Measurements from ENCODE around the gene SERPINA4.

SERPINA4 gene

GRCh38 chr14:94560751-94561655 lies at the start of gene SERPINA4:
Gene SERPINA4, plus strand, starts transcription at chr14:94561442. Its CDS starts 2,041 bp downstream, at chr14:94563483.
- DNase-seq, result no peak

- no peak for DNase-seq
These were observed 46.9 kb upstream of the SERPINA4 start for GRCh38 chr14:94514351-94514750.

- no peak for DNase-seq
These were observed 45.8 kb upstream of the SERPINA4 start for GRCh38 chr14:94515426-94515825.

- no peak for DNase-seq
These were observed 45.4 kb upstream of the SERPINA4 start for GRCh38 chr14:94515856-94516255.

- no peak for DNase-seq
These were observed 44.0 kb upstream of the SERPINA4 start for GRCh38 chr14:94517248-94517640.

GRCh38 chr14:94517641-94518257 lies 43.5 kb upstream of the SERPINA4 start:
- DNase-seq, result no peak

GRCh38 chr14:94521375-94522114 lies 39.7 kb upstream of the SERPINA4 start:
- DNase-seq, result no peak

- DNase-seq, result no peak
These were observed 39.0 kb upstream of the SERPINA4 start for GRCh38 chr14:94522115-94522724.

- DNase-seq, result no peak
These were observed 38.0 kb upstream of the SERPINA4 start for GRCh38 chr14:94523265-94523664.

- DNase-seq, result no peak
These were observed 37.1 kb upstream of the SERPINA4 start for GRCh38 chr14:94524093-94524492.

GRCh38 chr14:94531187-94531586 lies 30.1 kb upstream of the SERPINA4 start:
- DNase-seq, result no peak

GRCh38 chr14:94532447-94532846 lies 28.8 kb upstream of the SERPINA4 start:
- DNase-seq, result no peak

GRCh38 chr14:94535506-94535905 lies 25.7 kb upstream of the SERPINA4 start:
- DNase-seq, result no peak

- DNase-seq, result no peak
These were observed 24.4 kb upstream of the SERPINA4 start for GRCh38 chr14:94536836-94537235.

- no peak for DNase-seq
These were observed 23.0 kb upstream of the SERPINA4 start for GRCh38 chr14:94538070-94538740.

GRCh38 chr14:94539181-94539580 lies 22.1 kb upstream of the SERPINA4 start:
- DNase-seq, result no peak

- no peak for DNase-seq
These were observed 21.0 kb upstream of the SERPINA4 start for GRCh38 chr14:94540031-94540794.

- no peak for DNase-seq
These were observed 19.8 kb upstream of the SERPINA4 start for GRCh38 chr14:94541234-94541975.

- no peak for DNase-seq
These were observed 19.0 kb upstream of the SERPINA4 start for GRCh38 chr14:94542111-94542810.

- no peak for DNase-seq
These were observed 18.3 kb upstream of the SERPINA4 start for GRCh38 chr14:94542811-94543440.

Measured in activated CD4-positive, CD25-positive, alpha-beta regulatory T cell treated with anti-CD3 and anti-CD28 coated beads, Interleukin-2, amount 50 U/mL, for 72 hours (primary cell).